ENCODE results near the gene ABI1.

GRCh38 chr10:26824015-26824690 lies 36.6 kb downstream of the ABI1 start:
- TF ChIP-seq POLR2A (IDR thresholded peaks at IDR 0.05): no peak
- no peak for TF ChIP-seq CTCF (IDR thresholded peaks at IDR 0.05)
